ENCODE data around the gene ZNF385A.

The ZNF385A gene

DNA sequence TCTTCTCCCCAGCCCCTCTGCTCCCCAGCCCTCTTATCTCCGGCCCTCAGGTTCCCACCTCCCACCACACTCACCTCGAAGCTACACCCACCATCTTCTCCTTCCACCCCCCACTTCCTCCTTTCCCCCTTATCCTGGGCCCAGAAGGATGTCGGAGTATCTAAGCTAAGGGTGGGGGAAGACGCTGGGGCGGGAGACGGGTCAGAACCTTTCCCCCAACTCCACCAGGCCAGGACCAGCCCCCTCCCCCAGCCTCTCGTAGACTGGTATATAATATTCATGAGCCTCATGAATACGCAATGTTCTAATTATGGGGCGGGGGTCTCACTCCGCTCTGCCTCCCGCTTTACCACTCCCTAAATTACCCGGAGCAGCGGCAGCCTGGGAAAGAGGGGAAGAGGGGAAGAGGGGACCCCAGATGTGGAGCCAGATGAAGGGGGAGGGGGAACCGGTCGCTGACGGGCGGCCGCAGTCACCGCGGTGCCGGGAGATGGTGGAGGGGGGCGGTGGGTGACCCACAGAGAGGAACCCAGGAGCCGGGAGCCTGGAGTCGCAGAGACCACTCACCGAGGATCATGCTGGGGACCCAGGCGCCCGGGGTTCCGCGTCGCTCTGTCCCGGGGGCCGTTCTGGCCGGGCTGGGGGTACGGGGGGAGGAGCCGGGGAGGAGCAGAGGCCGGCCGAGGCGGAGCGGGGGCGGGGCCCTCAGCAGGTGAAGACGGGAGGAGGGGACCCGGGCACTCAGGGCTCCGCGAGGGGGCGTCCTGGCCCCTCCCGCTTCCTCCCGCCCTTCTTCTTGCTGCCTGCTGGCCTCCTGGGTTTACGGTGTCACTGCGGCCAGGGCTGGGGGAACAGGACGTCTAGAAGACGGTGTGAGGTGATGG lies 6.4 kb upstream of the ZNF385A start:
- DNase-seq = peak; percentile 78

DNA sequence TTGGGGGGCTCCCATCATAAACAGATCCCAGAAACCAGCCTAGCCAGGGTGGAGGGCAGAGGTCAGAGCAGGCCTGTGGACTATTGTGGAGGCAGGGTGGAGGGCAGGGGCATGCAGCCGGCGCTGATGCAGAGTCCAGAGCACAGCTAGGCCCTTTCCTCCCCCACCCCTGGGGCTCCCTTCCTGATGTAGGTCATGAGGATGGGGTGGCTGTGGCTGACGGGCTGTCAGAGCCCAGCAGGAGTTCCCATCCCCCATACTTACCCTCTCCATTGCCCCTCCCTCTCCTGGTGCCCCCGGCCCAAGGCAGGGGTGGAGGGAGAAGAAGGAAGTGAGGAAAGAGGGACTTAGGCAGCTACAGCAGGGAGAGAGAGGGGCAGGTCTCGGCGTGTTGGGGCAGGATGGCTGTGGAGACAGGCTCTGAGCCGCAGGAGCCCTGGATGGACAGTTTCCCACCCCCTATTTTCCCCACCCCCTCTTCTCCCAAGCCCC lies 5.7 kb upstream of the ZNF385A start:
- no peak for DNase-seq

DNA sequence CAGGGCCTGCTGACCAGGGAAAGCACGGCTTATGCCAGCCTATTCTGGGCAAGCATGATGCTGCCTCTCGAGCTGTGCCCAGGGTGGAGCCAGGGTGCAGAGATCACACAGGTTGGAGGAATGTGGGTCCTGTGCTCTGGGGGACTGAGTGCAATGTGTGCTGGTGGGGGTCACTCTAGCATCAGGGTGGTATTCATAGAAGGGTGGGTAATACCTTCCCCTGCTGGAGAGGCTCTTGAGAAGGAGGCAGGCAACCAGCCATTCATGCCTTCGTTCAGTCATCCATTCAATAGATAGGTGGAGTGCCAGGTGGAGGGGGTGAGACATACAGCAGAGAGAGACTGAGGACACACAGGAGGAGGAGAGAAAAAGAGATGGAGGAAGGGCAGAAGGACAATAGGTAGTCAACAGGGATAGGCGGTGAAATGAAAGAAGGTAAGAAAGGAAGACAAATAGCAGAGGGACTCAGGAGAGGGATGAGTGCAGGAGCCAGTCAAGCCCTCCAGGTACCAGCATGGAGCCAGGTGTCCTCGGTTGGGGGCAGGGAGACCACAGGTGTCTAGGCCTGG lies 5.2 kb upstream of the ZNF385A start:
- no peak for DNase-seq

DNA sequence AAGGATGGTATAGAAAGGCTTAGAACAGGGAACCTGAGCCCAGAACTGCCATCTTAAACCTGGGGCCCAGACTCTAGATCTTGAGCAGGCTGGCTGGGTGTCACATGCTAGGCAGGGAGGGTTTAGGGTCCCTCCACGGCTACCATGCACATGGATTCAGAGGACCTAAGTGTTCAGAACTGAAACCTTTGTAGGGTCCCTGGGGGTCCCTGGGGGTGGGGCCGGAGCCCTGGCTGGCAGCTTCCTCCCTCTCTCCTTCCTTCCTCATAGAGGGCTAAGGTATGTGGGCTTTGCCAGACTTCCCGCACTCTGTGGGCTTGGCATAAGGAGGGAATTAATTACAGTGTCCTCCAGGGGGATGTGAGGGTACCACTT lies 4.6 kb upstream of the ZNF385A start:
- DNase-seq = no peak

DNA sequence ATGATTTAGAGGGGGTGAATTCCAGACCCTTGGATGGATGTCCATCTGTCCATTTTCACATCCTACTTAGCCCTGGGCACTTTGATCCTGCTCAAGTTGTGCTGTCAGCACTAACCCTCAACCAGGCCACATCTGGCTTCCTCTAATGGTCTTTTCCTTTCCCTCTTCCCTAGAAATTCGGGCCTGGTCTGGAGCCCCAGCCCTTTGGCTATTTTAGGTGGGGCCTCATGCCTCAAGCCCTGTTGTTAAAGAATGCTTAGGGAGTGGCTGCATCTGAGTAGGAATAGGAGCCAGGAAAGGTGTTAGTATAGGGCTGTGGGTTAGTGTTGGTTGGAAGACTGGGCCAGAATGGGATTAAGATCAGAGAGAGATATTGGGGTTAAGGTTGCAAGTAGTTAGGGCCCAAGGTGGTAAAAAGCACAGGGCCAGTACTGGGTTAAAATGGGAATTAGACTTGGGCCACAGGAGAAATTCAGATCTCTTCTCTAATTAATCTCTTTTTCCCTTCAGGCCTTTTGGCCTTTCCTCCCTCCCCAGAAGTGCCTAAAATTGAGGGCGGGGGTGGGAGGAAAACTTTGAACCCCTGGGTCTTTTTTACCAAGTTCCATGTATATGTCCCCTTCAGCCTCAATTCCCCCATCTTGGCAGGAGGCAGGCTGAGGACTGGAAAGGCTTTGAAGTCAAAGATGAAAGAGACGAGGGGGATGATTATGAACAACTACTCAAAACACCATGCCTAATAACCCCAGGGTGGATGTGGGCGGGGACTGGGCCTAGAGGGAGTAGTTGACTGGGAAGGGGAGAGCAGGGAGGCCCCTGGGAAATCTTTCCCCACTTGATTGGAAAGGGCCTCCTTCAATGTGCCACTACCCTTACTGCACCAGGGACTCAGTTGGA lies 4.0 kb upstream of the ZNF385A start:
- no peak for DNase-seq

DNA sequence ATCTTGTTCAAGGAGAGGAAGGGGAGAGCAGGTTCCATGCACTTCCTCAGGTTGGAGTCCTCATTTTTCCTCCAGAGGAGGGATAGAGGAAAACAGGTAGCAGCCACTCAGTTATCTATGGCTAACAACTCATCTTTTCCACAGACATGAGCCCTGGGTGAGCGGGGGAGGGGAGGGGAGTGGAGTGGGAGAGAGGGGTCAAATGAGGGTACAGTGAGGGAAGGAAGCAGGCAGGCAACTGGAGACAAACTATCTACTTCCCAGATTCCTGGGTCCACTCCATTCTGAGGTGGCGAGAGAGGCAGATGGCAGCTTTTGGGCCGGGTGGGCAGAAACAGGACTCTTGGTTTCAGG lies 2.6 kb upstream of the ZNF385A start:
- DNase-seq = no peak

DNA sequence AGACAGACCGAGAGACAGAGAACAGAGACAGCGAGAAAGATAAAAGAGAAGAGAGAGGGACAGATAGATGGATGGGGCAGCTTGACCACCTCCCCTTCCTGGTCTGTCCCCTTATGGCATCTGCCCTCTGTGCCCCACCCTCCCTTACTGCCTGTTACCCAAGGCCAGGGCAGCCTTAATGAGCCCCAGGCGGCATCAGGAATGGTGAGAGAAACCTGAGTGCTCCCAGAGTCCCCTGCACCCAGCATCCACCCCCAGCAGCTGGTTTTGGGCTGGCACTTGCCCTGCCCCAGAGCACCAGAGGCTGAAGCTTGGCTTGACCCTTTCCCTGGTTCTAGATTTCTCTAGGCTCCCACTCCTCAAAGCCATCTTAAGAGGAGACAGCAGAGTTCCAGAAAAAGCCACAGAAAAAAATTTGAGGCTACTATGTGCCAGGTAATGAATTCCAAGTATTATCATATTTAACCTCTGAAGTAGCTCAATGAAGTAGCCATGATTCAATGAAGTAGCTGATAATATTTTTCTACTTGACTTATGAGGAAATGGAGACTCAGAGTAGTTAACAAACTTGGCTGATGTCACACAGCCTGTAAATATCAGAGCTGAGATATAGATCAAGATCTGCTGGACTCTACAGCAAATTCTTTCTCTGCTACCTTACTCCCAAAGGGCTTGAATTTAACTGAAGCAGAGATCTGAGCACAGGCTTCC lies 2.0 kb upstream of the ZNF385A start:
- no peak for DNase-seq

DNA sequence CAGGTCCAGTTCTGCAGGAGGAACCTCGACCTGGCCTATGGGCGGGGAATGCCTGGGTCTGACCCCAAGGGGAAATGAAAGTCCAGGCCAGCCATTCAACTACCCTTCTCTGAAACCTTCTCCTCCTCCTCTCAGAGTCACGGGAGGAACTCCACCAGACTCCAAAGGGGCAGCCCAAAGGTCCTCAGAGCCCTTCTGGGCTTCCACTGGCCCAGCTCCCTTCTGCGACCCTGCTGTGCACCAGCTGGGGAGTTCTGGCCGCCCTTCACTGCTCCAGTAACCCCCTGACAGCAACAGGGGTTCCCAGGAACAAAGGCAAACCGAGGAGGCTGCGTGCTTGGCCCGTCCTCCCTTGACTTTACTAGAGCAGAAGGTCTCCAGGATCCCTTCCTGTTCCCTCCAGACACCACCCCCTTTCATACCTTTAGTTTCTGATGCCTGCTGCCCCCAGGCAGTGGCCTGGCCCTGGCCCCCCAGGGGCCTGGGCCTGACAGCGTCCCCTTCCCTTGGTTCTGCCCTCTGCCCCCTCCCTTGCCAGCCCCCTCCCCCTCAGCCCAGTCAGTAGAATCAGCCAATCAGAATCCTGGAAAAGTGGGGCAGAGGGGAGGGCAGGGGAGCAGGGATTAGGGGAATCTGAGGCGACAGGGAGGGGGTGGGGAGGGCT lies 850 bp upstream of the ZNF385A start:
- DNase-seq = no peak

DNA sequence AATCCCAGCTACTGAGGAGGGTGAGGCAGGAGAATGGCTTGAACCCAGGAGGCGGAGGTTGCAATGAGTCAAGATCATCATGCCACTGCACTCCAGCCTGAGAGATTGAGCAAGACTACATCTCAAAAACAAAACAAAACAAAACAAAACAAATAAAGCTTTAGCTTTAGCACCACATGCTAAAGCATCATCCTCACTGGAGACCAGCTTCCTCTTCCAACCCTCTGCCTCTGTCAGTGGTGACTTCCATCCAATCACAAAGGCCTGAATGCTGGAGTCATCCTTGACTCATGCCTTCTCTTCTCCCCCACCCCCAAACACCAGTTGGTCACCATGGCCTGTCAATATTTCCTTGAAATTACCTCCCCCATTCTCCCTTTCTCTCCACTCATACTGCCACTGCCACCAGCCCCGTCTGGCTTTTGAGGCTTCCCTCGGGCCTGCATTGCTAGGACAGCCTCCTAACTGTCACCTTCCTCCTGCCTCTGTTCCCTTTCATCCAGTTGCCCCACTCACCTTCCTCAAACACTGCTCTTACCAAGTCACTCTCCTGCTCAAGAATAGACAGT lies 1.4 kb downstream of the ZNF385A start:
- peak; percentile 56 for DNase-seq

DNA sequence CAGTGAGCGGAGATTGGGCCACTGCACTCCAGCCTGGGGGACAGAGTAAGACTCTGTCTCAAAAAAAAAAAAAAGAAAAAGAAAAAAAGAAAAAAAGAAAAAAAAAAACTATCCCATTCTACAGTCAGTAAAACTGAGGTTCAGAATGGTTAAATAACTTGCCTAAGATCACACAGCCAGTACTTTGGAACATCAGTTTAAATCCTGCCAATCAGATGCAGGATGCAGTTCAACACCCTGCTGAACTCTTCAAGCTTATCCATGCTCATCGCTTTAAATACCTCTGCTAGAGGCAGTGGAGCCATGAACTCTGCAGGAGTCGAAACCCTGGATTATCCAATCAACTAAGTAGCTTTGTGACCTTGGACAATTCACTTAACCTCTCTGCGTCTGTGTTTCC lies 3.4 kb downstream of the ZNF385A start:
- no peak for DNase-seq

DNA sequence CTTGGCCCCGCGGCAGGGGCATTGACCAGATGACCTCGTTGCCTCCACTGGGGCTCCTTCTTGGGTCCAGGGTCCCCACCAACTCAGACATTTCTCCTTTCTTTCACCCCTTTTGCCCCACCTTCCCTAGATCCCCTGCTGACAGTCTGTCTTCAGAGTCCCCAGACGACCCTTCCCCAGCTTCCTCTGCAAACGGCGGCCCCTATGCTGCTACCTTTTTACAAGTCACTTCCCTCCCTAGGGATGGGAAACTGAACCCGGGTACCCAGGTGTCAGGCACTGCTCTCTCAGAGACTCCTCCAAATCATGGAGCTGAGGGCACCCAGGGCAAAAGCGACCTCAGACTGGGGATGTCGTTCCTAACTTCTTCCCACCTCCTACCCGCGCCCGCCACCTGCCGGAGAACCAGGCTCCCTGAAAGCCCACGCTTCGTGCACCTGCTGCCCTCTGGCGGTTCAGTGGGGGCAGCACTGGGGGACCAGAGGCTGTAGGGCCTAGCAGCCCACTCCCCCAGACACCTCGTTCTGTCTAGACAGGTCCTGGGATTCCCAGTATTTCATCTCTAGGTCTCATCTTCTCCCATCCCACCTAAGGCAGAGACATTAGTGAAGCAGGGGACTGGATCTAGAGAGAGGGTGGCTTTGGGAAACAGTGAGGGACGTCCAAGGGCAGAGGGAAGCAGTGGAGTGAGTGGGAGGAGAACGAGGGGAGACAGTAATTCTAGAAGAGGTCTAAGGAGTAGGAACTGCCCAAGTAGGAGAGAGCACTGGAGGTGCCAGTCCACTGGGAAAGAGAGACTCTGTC lies 4.9 kb downstream of the ZNF385A start:
- DNase-seq = peak; percentile 95

DNA sequence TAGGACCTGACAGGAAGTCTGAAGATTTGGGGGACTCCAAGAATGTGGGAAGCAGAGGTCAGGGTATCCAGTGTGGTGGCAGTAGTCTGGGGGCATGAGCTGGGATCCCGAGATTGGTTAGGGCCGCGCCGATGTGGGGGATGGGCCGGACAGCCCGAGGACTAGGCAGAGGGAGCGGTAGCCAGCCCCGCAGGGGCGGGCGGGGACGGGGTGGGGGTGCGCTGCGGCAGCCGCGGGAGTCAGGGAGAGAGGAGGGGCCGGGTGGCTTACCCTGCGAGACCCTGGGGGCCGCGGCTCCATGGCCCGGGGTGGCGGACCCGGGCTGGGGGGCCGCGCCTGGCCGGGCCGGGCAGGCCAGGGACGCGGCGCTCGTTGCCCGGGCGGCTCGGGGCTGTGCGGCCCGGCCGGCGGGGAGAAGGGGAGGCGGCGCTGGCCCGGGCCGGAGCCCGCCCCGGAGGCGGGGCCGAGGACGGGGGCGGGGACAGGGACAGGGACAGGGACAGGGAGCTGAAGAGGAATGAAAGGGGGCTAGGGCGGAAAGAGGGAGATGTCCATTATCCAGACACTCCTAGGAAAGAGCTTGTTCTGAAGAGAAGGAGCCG lies 5.6 kb downstream of the ZNF385A start:
- no peak for DNase-seq

DNA sequence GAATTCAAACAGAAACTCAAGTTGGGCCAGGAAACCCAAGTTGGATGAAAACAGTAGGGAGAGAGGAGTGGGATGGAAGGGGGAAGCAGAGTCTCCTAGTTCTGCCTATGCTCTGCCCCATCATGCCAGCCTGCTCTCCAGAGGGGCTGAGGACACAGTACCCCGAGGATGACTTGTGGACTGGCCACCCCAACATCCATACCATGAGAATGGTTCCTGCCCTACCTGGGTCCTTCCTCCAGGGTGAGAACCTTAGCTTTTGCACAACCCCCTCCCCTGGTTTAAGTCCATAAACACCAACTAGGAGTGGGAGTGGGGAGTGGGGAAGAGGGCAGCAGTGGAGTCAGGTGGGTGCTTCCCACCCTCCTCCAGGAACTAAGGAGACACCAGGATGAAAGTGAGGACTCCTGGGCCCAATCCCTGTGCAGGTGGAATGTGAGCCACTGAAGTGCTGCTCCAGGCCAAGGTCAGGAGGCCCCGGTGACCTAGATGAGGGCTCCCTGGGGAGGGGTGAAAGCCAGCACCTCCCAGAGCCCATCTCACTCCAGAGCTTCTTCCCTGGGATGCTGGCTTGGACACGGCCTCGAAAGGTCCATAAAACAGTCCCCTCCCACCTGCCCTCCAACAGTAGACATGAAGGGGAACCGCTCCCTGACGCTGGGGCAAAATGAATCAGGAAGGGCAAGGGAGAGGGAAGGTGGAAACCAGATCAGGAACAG lies 6.6 kb downstream of the ZNF385A start:
- DNase-seq = no peak

DNA sequence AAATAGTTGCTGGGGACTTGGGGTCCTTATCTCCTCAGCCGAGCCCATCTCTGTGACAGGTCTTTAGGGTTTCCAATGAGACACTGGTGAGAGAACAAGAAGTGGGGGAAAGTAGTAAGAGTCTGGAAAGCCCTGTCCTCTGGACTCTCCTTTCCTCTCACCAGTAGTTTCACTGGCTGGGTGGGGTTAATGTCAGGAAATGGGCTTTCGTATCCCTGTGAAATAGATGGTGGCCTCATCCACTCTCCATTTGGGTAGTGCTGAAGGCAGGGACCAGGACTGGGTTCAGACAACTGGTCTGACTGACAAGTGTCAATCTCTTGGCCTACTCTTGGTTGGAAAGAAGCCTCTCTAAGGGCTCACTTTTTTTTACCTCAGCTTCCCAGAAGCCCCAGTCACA lies 7.5 kb downstream of the ZNF385A start:
- DNase-seq = no peak

DNA sequence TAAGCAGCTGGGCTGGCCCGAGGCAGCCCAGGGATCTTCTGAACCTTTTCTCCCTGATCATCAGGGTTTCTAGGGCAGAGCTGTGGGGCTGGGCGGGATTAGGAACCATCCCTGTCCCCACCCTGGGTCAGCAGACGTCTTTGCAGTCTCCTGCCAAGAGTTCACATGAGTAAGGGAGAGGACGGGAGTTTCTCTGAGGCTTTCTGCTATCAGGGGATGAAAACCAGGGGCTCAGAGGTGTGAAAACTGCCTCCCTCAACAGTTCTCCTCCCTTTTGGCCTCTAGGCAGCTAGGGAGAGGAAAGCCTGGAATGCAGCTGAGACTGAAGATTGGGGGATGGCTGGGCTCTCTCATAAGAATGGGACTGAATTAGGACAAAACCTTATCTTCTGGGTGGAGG lies 7.9 kb downstream of the ZNF385A start:
- DNase-seq = no peak

DNA sequence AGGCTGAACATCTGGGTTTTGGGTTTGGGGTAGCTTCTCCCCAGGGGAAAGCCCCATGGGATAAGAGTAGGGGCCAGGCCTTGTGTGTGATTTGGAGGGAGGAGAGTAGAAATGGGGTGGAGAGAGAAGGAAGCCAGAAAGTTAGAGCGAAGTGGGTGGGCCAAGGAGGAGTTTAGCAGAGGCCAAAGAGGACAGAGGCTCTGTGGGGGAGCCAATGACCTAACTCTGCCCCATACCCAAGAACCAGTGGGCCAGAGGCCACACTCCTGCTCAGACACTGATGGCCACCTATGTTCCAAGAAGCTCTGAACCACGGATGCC lies 9.3 kb downstream of the ZNF385A start:
- no peak for DNase-seq

DNA sequence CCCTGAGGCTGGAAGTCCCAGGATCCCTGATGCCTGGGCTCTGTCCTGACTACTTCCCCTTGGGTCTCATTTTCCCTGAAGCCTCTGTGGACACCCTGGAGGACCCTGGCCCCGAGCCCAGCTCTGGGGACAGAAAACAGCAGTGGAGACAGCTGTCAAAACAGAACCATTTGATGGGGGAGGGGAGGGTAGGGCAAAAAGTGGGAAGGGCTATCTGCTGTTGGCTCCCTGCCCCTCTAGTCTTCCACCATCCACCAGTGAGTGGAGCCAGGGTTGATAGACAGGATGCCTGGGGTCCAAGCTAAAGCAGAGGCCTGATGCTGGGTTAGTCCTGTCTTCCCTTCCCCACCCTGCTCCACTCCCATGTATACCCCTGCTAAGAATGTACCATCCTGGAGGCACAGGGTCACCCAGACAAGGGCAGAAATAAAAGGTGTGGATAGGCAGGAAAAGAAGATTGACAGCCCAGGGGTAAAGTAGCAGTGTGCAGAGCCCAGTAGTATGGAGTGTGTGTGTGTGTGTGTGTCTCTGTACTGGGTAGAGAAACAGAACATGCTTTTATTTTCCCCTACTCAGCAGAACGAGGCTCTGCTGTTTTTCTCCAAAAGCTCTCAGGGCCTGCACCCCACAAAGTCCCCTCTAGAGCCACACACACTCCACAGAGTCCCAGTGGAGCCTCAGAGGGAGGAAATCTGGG lies 9.8 kb downstream of the ZNF385A start:
- DNase-seq = no peak

DNA sequence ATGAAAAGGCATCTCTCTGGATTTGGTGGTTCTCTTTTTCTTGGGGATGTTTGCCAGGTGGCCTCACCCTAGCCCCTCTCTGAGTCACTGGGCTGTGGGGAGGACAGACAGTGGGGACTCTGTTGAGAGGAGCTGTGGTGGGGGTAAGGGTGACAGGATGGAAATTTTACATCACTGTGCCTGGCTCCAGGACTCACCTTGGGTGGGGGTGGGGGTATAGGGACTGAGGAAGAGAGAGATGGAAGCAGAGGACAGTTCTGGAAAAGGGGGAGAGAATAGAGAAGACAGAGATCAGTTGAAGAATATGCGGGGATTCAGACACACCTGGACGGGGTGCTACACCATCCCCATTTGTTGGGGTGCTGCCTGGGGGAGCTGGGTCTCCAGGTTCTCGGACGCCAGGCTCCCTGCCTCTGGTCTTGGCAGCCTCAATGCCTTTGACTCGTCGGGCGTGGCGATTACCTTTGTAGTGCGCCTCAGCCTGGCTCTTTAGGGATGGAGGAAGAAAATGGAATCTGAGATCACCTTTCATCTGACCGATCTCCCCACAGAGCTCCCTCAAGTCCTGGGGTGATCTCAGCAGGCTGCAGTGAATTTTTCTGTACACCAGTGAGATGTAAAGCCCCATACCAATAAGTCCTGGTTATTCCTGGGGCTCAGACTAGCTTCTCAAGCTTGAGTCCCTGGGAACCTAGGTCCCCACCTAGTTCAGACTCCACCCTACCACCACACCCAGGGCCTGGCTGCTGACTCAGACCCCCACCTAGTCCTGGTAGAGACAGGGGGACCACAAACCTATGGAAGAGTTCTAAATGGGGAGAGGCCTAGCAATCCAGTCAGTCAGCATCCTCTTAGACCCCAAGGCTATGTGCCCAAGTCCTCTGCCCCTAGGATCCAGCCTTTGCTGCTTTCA lies 10.6 kb downstream of the ZNF385A start:
- DNase-seq = no peak

All from stimulated activated CD8-positive, alpha-beta memory T cell treated with anti-CD3 and anti-CD28 coated beads, Interleukin-4, amount 100 ng/mL, for 48 hours (primary cell).